GM12873 (cell line): ENCODE measurements around the gene PPM1M.

Source experiments
- CTCF ChIP-seq: IDR thresholded peaks from 2 replicates; pipeline ENCODE4 v1.5.1; 2012; ENCODE audit warnings: low read depth, mild to moderate bottlenecking, moderate library complexity, low read length, control low read depth; ENCODE audit not compliant: insufficient read depth; ENCODE audit errors: missing control alignments

Gene PPM1M

GRCh38 chr3:52253314-52254304, 8.1 kb downstream of the PPM1M start:
- no peak for TF ChIP-seq CTCF

- TF ChIP-seq CTCF: no peak
Measured at GRCh38 chr3:52254608-52255007, 9.0 kb downstream of the PPM1M start.

GRCh38 chr3:52256159-52256558, 10.6 kb downstream of the PPM1M start:
- no peak for TF ChIP-seq CTCF

- no peak for TF ChIP-seq CTCF
Measured at GRCh38 chr3:52256622-52257021, 11.1 kb downstream of the PPM1M start.

- TF ChIP-seq CTCF: no peak
Measured at GRCh38 chr3:52257911-52258310, 12.4 kb downstream of the PPM1M start.

GRCh38 chr3:52259035-52259434, 13.5 kb downstream of the PPM1M start:
- no peak for TF ChIP-seq CTCF

- TF ChIP-seq CTCF: no peak
Measured at GRCh38 chr3:52259448-52259847, 13.9 kb downstream of the PPM1M start.
